C4-2B (cell line): ENCODE measurements around the gene DOLK.

ENCODE experiments used
- H3K27ac ChIP-seq: fragments of 450-650 bp; 2 replicates; pipeline ENCODE4 v1.5.1; 2017
- ZFX ChIP-seq: fragments of 450-650 bp; IDR thresholded peaks from 2 replicates; pipeline ENCODE4 v1.6.1; 2017
- TF ChIP-seq, protein P1 (sequence below): fragments of 450-650 bp; conservative IDR thresholded peaks from 2 replicates; pipeline ENCODE4 v1.5.1; 2017; ENCODE audit warnings: mild to moderate bottlenecking

DOLK gene

DNA sequence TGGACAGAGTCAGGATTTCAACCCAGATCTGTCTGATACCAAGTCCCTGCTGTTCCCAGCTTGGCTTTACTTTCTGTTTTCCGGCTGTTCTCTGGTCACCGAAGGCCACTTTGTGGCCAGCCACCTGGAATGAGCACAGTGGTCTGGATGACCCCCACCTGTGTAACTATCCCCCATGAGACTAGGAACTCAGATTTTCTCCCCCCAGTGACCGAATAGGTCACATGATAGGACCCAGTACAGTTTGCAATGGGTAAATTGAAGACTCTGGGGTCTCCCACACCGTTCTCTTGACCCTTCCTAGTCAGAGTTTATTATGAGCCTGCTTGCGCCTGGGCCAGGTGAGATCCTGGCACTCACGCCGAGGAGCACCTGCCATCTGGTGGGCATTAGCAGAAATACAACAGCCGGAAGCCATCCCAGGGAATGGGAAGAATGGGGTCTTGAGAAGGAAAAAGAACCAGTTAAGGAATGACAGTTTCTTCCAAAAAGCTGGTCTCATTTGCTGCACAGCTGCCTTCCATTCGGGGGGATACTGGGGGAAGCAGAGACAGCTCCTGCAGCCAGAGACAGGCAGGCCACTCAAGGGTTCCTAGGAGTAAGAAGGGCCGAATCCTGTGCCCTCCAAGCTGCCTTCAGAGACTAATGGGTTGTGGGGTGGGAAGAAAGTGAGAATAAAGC lies 19.5 kb downstream of the DOLK start:
- H3K27ac ChIP-seq: 0 out of 2 replicates have a peak overlapping the region, but pooled peaks have one; percentile 3
- no peak for TF ChIP-seq ZFX
- TF ChIP-seq, protein P1, sequence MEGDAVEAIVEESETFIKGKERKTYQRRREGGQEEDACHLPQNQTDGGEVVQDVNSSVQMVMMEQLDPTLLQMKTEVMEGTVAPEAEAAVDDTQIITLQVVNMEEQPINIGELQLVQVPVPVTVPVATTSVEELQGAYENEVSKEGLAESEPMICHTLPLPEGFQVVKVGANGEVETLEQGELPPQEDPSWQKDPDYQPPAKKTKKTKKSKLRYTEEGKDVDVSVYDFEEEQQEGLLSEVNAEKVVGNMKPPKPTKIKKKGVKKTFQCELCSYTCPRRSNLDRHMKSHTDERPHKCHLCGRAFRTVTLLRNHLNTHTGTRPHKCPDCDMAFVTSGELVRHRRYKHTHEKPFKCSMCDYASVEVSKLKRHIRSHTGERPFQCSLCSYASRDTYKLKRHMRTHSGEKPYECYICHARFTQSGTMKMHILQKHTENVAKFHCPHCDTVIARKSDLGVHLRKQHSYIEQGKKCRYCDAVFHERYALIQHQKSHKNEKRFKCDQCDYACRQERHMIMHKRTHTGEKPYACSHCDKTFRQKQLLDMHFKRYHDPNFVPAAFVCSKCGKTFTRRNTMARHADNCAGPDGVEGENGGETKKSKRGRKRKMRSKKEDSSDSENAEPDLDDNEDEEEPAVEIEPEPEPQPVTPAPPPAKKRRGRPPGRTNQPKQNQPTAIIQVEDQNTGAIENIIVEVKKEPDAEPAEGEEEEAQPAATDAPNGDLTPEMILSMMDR: peak; percentile 96

DNA sequence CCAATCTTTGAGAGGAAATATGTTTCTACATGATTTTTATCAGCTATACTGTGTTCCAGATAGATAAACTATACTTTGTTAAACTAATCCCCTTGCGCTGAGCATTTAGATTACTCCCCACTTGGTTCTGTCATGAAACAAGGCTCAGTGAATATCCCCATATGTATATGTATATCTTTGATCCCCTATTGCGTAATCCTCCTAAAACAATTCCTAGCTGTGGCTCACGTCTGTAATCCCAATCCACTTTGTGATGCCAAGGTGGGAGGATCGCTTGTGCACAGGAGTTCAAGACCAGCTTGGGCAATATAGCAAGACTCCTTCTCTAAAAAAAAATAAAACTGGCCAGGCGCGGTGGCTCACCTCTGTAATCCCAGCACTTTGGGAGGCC lies 23.9 kb downstream of the DOLK start:
- H3K27ac ChIP-seq: no peak overlapping the region

DNA sequence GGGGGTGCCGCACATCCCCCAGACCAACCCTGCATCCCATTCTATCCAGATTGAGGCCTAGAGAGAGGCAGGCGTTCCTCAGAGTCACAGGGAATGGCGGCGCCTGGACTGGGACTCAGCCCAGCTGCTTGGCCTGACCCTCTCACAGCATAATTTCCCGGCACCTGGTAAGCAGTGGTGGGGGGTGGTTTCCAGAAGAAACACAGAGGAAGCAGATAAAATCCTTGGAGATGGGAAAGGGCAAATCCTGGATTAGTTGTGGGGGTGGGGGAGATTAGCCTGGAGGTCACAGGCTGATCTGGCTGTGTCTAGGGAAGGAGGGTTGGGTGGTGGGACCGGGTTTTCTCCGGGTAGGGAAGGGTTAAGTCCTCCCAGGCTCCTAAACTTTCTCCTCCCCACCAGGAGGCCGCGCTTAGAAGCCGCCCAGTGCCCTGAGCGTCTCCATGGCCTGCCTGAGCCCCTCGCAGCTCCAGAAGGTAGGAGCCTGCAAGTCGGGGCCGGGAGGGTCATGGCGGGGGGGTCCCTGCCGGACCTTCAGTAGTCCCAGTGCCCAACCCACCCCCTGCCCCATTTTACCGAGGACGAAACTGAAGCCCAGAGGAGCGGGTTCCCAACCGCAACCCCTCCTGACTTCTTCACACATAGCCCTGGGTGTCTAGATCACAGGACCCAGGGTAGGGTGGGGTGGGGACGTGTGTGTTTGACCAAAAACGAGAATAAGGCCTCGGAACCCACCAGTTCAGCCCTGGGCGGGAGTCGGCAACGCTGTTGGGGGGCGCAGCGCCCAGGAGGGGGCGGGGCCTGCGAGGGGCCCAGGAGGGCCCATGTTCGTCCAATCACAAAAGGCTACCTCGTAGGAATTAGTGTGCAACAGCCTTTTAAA lies 25.3 kb downstream of the DOLK start:
- TF ChIP-seq, protein P1: no peak
- TF ChIP-seq ZFX: no peak
- H3K27ac ChIP-seq: no peak overlapping the region

More for the DNA sequence above, 23.9 kb downstream of the DOLK start:
- TF ChIP-seq, protein P1: no peak
- TF ChIP-seq ZFX: no peak

DNA sequence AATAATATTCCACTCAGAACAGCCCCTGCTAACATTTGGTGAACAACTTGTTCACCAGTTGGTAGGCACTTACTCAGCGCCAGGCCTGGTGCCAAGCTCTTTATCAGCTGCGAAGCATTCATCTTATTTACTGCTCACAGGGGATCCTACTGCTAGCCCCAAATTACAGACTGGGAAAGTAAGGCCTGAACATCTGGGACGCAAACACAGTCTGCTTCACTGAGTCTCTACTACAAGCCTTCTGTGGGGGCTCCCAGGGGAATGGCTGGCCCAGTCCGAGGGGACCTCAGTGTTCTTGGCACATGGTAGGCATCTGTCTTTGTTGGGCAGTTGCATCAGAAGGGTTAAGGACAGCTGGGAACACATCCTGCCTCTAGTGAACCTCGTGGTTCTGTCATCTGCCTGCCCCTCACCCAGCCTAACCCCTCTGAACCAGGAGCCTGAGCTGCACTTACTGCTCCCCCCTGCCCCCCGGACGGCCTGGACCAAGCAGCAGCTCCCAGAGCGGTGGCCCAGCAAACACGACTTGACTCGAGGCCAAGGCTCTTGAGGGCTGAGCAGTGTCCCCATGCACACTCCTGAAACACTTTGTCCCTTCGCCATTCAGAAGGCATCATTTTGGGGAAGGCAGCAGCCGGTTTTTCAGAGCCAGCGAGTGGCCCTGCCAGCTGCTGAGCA lies 26.9 kb downstream of the DOLK start, which contains the start of gene PHYHD1:
PHYHD1 (plus strand) TSS at position 602 of the 678 bp plus-strand sequence. CDS start 1,342 bp downstream, outside the sequence.
- H3K27ac ChIP-seq: peak within 1 kb of the TSS; percentile 47
- TF ChIP-seq ZFX: no peak
- TF ChIP-seq, protein P1: no peak

DNA sequence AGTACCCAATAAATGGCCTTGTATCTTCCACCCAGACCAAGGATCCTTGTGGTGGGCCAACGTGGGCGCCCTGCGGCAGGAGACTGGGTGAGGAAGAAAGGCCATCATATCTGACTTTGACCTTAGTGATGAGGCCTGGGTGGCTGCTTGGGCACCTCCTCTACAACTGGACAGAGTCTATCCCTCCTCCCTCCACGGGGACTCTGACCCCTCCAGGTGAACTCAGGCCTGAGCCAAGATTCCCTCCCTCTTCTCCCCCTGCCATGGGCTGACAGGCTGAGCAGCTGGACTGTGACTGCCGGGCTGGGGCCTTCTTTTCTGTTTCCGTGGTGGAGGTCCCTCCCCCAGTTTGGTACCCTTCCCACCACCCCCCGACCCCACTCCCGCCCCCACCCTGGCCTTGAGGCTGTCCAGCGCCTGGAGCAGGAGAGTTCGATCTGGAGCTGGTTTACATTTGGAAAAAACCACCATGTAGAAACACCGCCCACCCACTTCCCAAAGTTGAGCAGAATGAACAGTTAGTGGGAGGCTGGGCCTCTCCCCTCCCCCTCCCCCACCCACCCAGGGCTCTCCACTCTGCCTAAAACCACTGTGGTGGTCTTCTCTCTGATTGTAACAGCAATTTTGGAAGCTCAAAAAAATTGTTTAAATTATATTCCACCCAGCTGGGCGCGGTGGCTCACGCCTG lies 27.9 kb downstream of the DOLK start:
- no peak for TF ChIP-seq ZFX
- TF ChIP-seq, protein P1: no peak
- peak overlapping the region; percentile 20 for H3K27ac ChIP-seq

DNA sequence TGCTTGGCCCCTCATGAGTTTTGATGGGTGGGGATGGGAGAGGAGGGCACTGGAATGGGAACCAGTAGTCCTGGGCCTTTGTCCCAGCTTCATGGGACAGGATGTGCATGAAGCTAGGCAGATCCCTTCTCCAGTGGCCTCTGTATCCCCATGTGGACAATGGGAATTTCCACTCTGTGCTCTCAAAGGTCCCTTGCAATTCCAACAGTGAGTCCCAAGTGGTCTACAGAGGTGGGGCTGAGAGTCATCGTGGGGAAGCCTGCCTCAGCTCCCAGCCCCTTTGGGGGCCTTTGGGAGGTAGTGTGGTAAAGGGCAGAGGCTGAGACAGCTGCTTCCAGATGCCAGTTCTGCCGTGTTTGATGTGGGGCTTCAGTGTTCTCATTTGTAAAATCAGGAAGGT lies 28.5 kb downstream of the DOLK start:
- H3K27ac ChIP-seq: peak overlapping the region; percentile 20
- TF ChIP-seq, protein P1: no peak
- no peak for TF ChIP-seq ZFX
